HepG2 (cell line): ENCODE results near the gene CDK3. TPM values are rescaled to one million over a fixed set of nuclear protein-coding genes. Genes with fewer than 3 reads are reported as not detected.
A peak's percentile ranks its signal among the peaks of the same experiment; 100 is the strongest.

Source experiments
- ATAC-seq: fragments of 200-7000 bp; cut with Tn5 transposase; 3 replicates; pipeline ENCODE4 v1.9.1; 2020; ENCODE audit warnings: mild to moderate bottlenecking, moderate library complexity
- BruUV-seq: library from RNA; stranded (reverse); fragments of 400-500 nt; replicated peaks from 2 replicates; lab custom pipeline; 2021; lab: Mats Ljungman, UMichigan
- CTCF ChIA-PET: fragments of 300-600 bp; formaldehyde crosslinking; extraction: SDS; loops from one replicate; lab custom pipeline; 2021; ENCODE audit warnings: low total read pairs, inconsistent platforms, low intra/inter-chr PET ratio; lab: Yijun Ruan, JAX
- POLR2A ChIA-PET: fragments of 350-600 bp; sonication (Branson Sonifier 250); formaldehyde crosslinking; loops from one replicate; lab custom pipeline; 2020; ENCODE audit warnings: antibody characterized with exemption, inconsistent platforms; lab: Yijun Ruan, JAX
- DNase-seq: peaks from one replicate; pipeline ENCODE4 v3.0.0-alpha.2; 2015; ENCODE audit warnings: low spot score
- FAIRE-seq: peaks from 3 replicates; lab custom pipeline; 2011; peaks lifted over from hg19 to GRCh38; lab: Jason Lieb, UNC
- H2AFZ ChIP-seq: one replicate; pipeline ENCODE4 v1.6.1; 2011; ENCODE audit warnings: low read length, inconsistent platforms
- H3K27ac ChIP-seq: fragments of 300-600 bp; 3 replicates; pipeline ENCODE4 v1.8.0; 2011; ENCODE audit warnings: mixed run types, mild to moderate bottlenecking, mixed read lengths, low read length, inconsistent platforms; ENCODE audit not compliant: insufficient read depth; ENCODE audit errors: extremely low read length
- H3K27me3 ChIP-seq, 2 experiments: fragments of 200-600 bp in 1 of 2; 2 replicates in 1 of 2; 3 replicates in 1 of 2; pipeline versions ENCODE4 v1.6.0 to v1.8.0; 2011; ENCODE audit warnings: low read length in 2 of 2, mild to moderate bottlenecking in 2 of 2, moderate library complexity in 2 of 2, inconsistent platforms in 1 of 2; ENCODE audit not compliant: insufficient read depth in 2 of 2, control insufficient read depth in 1 of 2
- H3K36me3 ChIP-seq, 2 experiments: fragments of 200-600 bp in 1 of 2; replicated peaks in 1 of 2; 2 replicates in 1 of 2; 3 replicates in 1 of 2; pipeline versions ENCODE4 v1.5.1 to v1.8.0; 2011; ENCODE audit warnings: low read length in 2 of 2, inconsistent platforms in 1 of 2; ENCODE audit not compliant: insufficient read depth in 2 of 2, control insufficient read depth in 1 of 2
- H3K4me1 ChIP-seq: 2 replicates; pipeline ENCODE4 v1.5.1; 2012; ENCODE audit warnings: low read length, inconsistent platforms; ENCODE audit not compliant: insufficient read depth
- H3K4me2 ChIP-seq: 2 replicates; pipeline ENCODE4 v1.6.0; 2011; ENCODE audit warnings: low read depth, low read length, inconsistent platforms
- H3K4me3 ChIP-seq, 3 experiments: fragments of 200-600 bp in 1 of 3; sonication (generic), shearing (Covaris generic) in 1 of 3; replicated peaks in 1 of 3; 2 replicates each; pipeline ENCODE4 v1.5.1; 2011 to 2016; ENCODE audit warnings: low read length in 3 of 3, inconsistent platforms in 2 of 3, low read depth in 2 of 3, mild to moderate bottlenecking in 2 of 3, control low read depth in 1 of 3, mixed read lengths in 1 of 3; ENCODE audit not compliant: insufficient read depth in 1 of 3
- H3K79me2 ChIP-seq: one replicate; pipeline ENCODE4 v1.6.1; 2011; ENCODE audit warnings: low read length, inconsistent platforms; ENCODE audit not compliant: insufficient read depth
- H3K9ac ChIP-seq: 2 replicates; pipeline ENCODE4 v1.6.0; 2011; ENCODE audit warnings: mild to moderate bottlenecking, low read depth, low read length, inconsistent platforms; ENCODE audit not compliant: insufficient read depth
- H3K9me3 ChIP-seq: 2 replicates; pipeline ENCODE4 v1.5.1; 2012; ENCODE audit warnings: mild to moderate bottlenecking, low read length
- H4K20me1 ChIP-seq: 2 replicates; pipeline ENCODE4 v1.6.0; 2011; ENCODE audit warnings: inconsistent platforms, mild to moderate bottlenecking, low read length, moderate library complexity; ENCODE audit not compliant: insufficient read depth
- CEBPB ChIP-seq: IDR thresholded peaks from 2 replicates; pipeline ENCODE4 v1.6.1; 2011; ENCODE audit warnings: low read depth, low read length, improper control_type of control experiment, borderline replicate concordance
- FIP1L1 ChIP-seq: fragments of 200-400 bp; formaldehyde crosslinking; IDR thresholded peaks from 2 replicates; pipeline ENCODE4 v1.6.1; 2018; ENCODE audit warnings: low read depth, mild to moderate bottlenecking, low read length, moderate library complexity, borderline replicate concordance; ENCODE audit not compliant: insufficient read depth
- MAZ ChIP-seq, 2 experiments: sonication (generic) in 1 of 2; formaldehyde crosslinking in 1 of 2; IDR thresholded peaks; 2 replicates each; pipeline versions ENCODE4 v1.5.0 to v1.6.1; 2012 to 2020; ENCODE audit warnings: low read depth in 2 of 2, mild to moderate bottlenecking in 2 of 2, borderline replicate concordance in 1 of 2, improper control_type of control experiment in 1 of 2, low read length in 1 of 2, missing genetic modification reagents in 1 of 2, moderate library complexity in 1 of 2
- MTERF4 ChIP-seq: sonication (generic); formaldehyde crosslinking; IDR thresholded peaks from 2 replicates; pipeline ENCODE4 v1.8.0; 2023; ENCODE audit warnings: mild to moderate bottlenecking, missing genetic modification reagents
- MZF1 ChIP-seq: sonication (generic); formaldehyde crosslinking; IDR thresholded peaks from 2 replicates; pipeline ENCODE4 v1.8.1; 2023; ENCODE audit warnings: mild to moderate bottlenecking, missing genetic modification reagents, borderline replicate concordance
- NFYC ChIP-seq: IDR thresholded peaks from 2 replicates; pipeline ENCODE4 v1.6.1; 2016; ENCODE audit warnings: missing genetic modification reagents, missing compliant biosample characterization
- PCBP1 ChIP-seq: fragments of 200-400 bp; formaldehyde crosslinking; IDR thresholded peaks from 2 replicates; pipeline ENCODE4 v1.6.1; 2017; ENCODE audit warnings: mild to moderate bottlenecking, low read depth, low read length, borderline replicate concordance
- RXRA ChIP-seq: sonication (generic); formaldehyde crosslinking; IDR thresholded peaks from 2 replicates; pipeline ENCODE4 v1.5.1; 2020; ENCODE audit warnings: missing genetic modification reagents
- THAP8 ChIP-seq: sonication (generic); formaldehyde crosslinking; IDR thresholded peaks from 2 replicates; pipeline ENCODE4 v1.5.1; 2020; ENCODE audit warnings: missing genetic modification reagents, mild to moderate bottlenecking, borderline replicate concordance
- TOE1 ChIP-seq: sonication (generic); formaldehyde crosslinking; IDR thresholded peaks from 2 replicates; pipeline ENCODE4 v1.4.0; 2020; ENCODE audit warnings: mild to moderate bottlenecking, missing genetic modification reagents
- UBTF ChIP-seq: sonication (generic); formaldehyde crosslinking; IDR thresholded peaks from 2 replicates; pipeline ENCODE4 v1.4.0; 2020; ENCODE audit warnings: mild to moderate bottlenecking, missing genetic modification reagents
- ZMYM3 ChIP-seq: sonication (generic); formaldehyde crosslinking; IDR thresholded peaks from 2 replicates; pipeline ENCODE4 v1.5.1; 2020; ENCODE audit warnings: mild to moderate bottlenecking, missing genetic modification reagents
- ZNF234 ChIP-seq: sonication (generic); formaldehyde crosslinking; conservative IDR thresholded peaks from 2 replicates; pipeline ENCODE4 v1.5.1; 2020; ENCODE audit warnings: mild to moderate bottlenecking, missing genetic modification reagents
- ZNF607 ChIP-seq: sonication (generic); formaldehyde crosslinking; IDR thresholded peaks from 2 replicates; pipeline ENCODE4 v1.5.1; 2020; ENCODE audit warnings: missing genetic modification reagents, mild to moderate bottlenecking, borderline replicate concordance
- ZNF619 ChIP-seq: sonication (generic); formaldehyde crosslinking; IDR thresholded peaks from 2 replicates; pipeline ENCODE4 v1.4.0; 2020; ENCODE audit warnings: mild to moderate bottlenecking, missing genetic modification reagents
- ZNF720 ChIP-seq: sonication (generic); formaldehyde crosslinking; IDR thresholded peaks from 2 replicates; pipeline ENCODE4 v1.4.0; 2020; ENCODE audit warnings: missing genetic modification reagents
- WGBS: methylation state at CpG from one replicate; pipeline ENCODE4 v1.1.6; 2017; ENCODE audit warnings: low lambda C conversion rate; 5-methylcytosine and 5-hydroxymethylcytosine counted together
- in situ Hi-C: cut with HindIII; loops from 2 replicates; pipeline ENCODE4 v1.10.0; 2017; ENCODE audit warnings: low pct_unique_long_range_greater_than_20kb; ENCODE audit not compliant: extremely low pct_ligation_motif_present
- intact Hi-C: fragments of 100-400 bp; cut with micrococcal nuclease; formaldehyde crosslinking; loops from one replicate; pipeline ENCODE4 v1.10.0; 2022; ENCODE audit not compliant: unreplicated experiment
- polyA plus RNA-seq, 8 experiments: library from polyadenylated mRNA; depleted of rRNA in 3 of 8; stranded (reverse) in 7 of 8; unstranded in 1 of 8; fragments of >200 nt; fragmentation: Illumina TruSeq in 4 of 8; extraction: Trizol in 4 of 8; gene quantifications; 2 replicates each; pipeline versions ENCODE4 v1.2.1 to v1.2.3, GENCODE V29; 2011 to 2016; ENCODE audit warnings: low read depth in 4 of 8, missing spikeins in 1 of 8, mixed read lengths in 1 of 8; ENCODE audit not compliant: insufficient read depth in 1 of 8
- total RNA-seq, 5 experiments: library from RNA; depleted of rRNA; stranded (reverse); fragments of >200 nt; fragmentation: Illumina TruSeq; extraction: Trizol; gene quantifications; 2 replicates each; pipeline ENCODE4 v1.2.3, GENCODE V29; 2016; ENCODE audit warnings: low read depth in 1 of 5

The CDK3 gene
- total and polyA plus RNA-seq, 2 of the 13 experiments (the other 11 are each of a cell fraction or from before 2014, with no cell fraction given) = 5.8 to 11.4 TPM

GRCh38 chr17:75980188-75981018, 20.3 kb upstream of the CDK3 start:
- intact Hi-C loops = no loop called here
- Histone ChIP-seq H3K79me2 (peaks cover 33% of the 10 kb centered on the region), H3K9me3 (no peaks in the 10 kb centered on the region), H3K9ac (peak overlapping the region; percentile 91), H3K36me3 (peaks cover 1 to 3% of the 10 kb centered on the region in 2 experiments; a peak in 2 of 5 replicates), H3K27me3 (no peaks in the 10 kb centered on the region; a peak in 1 of 5 replicates), H3K4me2 (peak overlapping the region; percentile 87), H3K4me3 (peak overlapping the region; percentile 74 to 98 (median 93)), H3K4me1 (peaks cover 78% of the 10 kb centered on the region), H4K20me1 (no peaks in the 10 kb centered on the region), H2AFZ (no peak overlapping the region), H3K27ac (peak overlapping the region; percentile 99)
- in situ Hi-C loops = no loop called here
- TSS peak; percentile 49 for BruUV-seq
- no peak for FAIRE-seq
- DNase-seq = no peak
- CTCF ChIA-PET = no interaction called here
- 66% methylated on average over 18 of the region's 18 CpGs for WGBS
- POLR2A ChIA-PET = interaction anchor here (1.0 to 11.5 kb wide), 3 partner anchors 19 to 104 kb away, joined by 3 to 481 read pairs (median 4); partner anchors contain the start of gene CDK3
- no peak for ATAC-seq
- TF ChIP-seq UBTF (CRISPR knock-in tag) (no peak), THAP8 (0 out of 2 replicates have a peak, but pooled peaks have one; percentile 57), RXRA (CRISPR knock-in tag) (no peak), ZNF234 (CRISPR knock-in tag) (0 out of 2 replicates have a peak, but pooled peaks have one; percentile 66), MTERF4 (CRISPR knock-in tag) (no peak), ZNF720 (CRISPR knock-in tag) (no peak), TOE1 (CRISPR knock-in tag) (no peak), MAZ (IDR thresholded peaks at IDR 0.05; ENCODE audit: borderline replicate concordance, low read depth, low read length) (no peak), MAZ (CRISPR knock-in tag; IDR thresholded peaks at IDR 0.05; ENCODE audit: low read depth) (no peak), ZMYM3 (CRISPR knock-in tag) (peak; percentile 7; the same call in 1 of the 2 replicates), FIP1L1 (no peak), MZF1 (CRISPR knock-in tag) (no peak), NFYC (no peak), ZNF607 (CRISPR knock-in tag) (0 out of 2 replicates have a peak, but pooled peaks have one; percentile 30), CEBPB (no peak), ZNF619 (no peak), PCBP1 (no peak)
